GM12878 (cell line): Measurements from ENCODE around the gene PSMD8. TPM values are rescaled to one million over a fixed set of nuclear protein-coding genes. Genes with fewer than 3 reads are reported as not detected.

Source experiments
- ATAC-seq: fragments of 200-7000 bp; cut with Tn5 transposase; 3 replicates; pipeline ENCODE4 v1.9.1; 2020; ENCODE audit warnings: mild to moderate bottlenecking, moderate library complexity
- BruUV-seq: library from RNA; stranded (reverse); fragments of 400-500 nt; replicated peaks from 2 replicates; lab custom pipeline; 2021; lab: Mats Ljungman, UMichigan
- CTCF ChIA-PET: fragments of 300-600 bp; sonication (Branson Sonifier 250); formaldehyde crosslinking; extraction: SDS; loops from one replicate; lab custom pipeline; 2021; ENCODE audit warnings: inconsistent platforms; lab: Yijun Ruan, JAX
- POLR2A ChIA-PET: fragments of 350-600 bp; formaldehyde crosslinking; extraction: SDS; loops from one replicate; lab custom pipeline; 2021; ENCODE audit warnings: inconsistent platforms; lab: Charles Lee
- RAD21 ChIA-PET: fragments of 300-600 bp; sonication (Branson Sonifier 250); formaldehyde crosslinking; loops from one replicate; lab custom pipeline; 2023; ENCODE audit warnings: antibody characterized with exemption; ENCODE audit not compliant: unreplicated experiment; lab: Charles Lee
- SMC1A ChIA-PET: fragments of 300-600 bp; sonication (Branson Sonifier 250); formaldehyde crosslinking; loops from one replicate; lab custom pipeline; 2023; ENCODE audit not compliant: unreplicated experiment, uncharacterized antibody; lab: Charles Lee
- DNase-seq: peaks from one replicate; pipeline ENCODE4 v3.0.0-alpha.2; 2011; ENCODE audit warnings: low read depth, low spot score
- FAIRE-seq: peaks from 3 replicates; lab custom pipeline; 2011; peaks lifted over from hg19 to GRCh38; lab: Jason Lieb, UNC
- H2AFZ ChIP-seq: 2 replicates; pipeline ENCODE4 v1.6.0; 2011; ENCODE audit warnings: low read depth, low read length, control low read depth; ENCODE audit not compliant: control insufficient read depth
- H3K27ac ChIP-seq: 2 replicates; pipeline ENCODE4 v1.5.1; 2011; ENCODE audit warnings: control low read depth; ENCODE audit not compliant: control insufficient read depth, insufficient read depth
- H3K27me3 ChIP-seq, 2 experiments: replicated peaks in 1 of 2; 2 replicates each; pipeline versions ENCODE4 v1.6.0 to v1.6.1; 2011; ENCODE audit warnings: low read length in 1 of 2; ENCODE audit not compliant: control insufficient read depth in 2 of 2, insufficient read depth in 2 of 2
- H3K36me3 ChIP-seq, 2 experiments: 2 replicates each; pipeline ENCODE4 v1.5.1; 2011; ENCODE audit warnings: low read length in 1 of 2; ENCODE audit not compliant: control insufficient read depth in 2 of 2, insufficient read depth in 2 of 2
- H3K4me1 ChIP-seq: 2 replicates; pipeline ENCODE4 v1.6.1; 2011; ENCODE audit warnings: mild to moderate bottlenecking, low read length, moderate library complexity, mixed read lengths; ENCODE audit not compliant: control insufficient read depth, insufficient read depth
- H3K4me2 ChIP-seq: 2 replicates; pipeline ENCODE4 v1.6.0; 2011; ENCODE audit warnings: control low read depth; ENCODE audit not compliant: control insufficient read depth, insufficient read depth
- H3K4me3 ChIP-seq: fragments of 200-600 bp; sonication (generic); 2 replicates; pipeline ENCODE4 v1.5.1; 2016
- H3K79me2 ChIP-seq: 2 replicates; pipeline ENCODE4 v1.6.0; 2011; ENCODE audit warnings: low read length; ENCODE audit not compliant: control insufficient read depth, insufficient read depth
- H3K9ac ChIP-seq: 2 replicates; pipeline ENCODE4 v1.8.0; 2011; ENCODE audit warnings: low read length, control low read depth, mixed read lengths; ENCODE audit not compliant: control insufficient read depth, insufficient read depth
- H3K9me3 ChIP-seq: replicated peaks from 3 replicates; pipeline ENCODE4 v1.5.1; 2011; ENCODE audit warnings: mild to moderate bottlenecking, low read length; ENCODE audit not compliant: control insufficient read depth, insufficient read depth
- H4K20me1 ChIP-seq: 2 replicates; pipeline ENCODE4 v1.6.0; 2011; ENCODE audit not compliant: control insufficient read depth, insufficient read depth
- HDAC6 ChIP-seq: fragments of 200-600 bp; sonication (generic); IDR thresholded peaks from one replicate; pipeline ENCODE4 v1.8.0; 2017; ENCODE audit warnings: antibody characterized with exemption; ENCODE audit not compliant: unreplicated experiment
- WGBS: methylation state at CpG from one replicate; pipeline ENCODE4 v1.1.6; 2016; ENCODE audit warnings: low lambda C conversion rate; ENCODE audit not compliant: insufficient replicate concordance, insufficient coverage; ENCODE audit errors: missing lambda C conversion rate; 5-methylcytosine and 5-hydroxymethylcytosine counted together
- in situ Hi-C: fragments of 300-500 bp; cut with MboI; formaldehyde crosslinking; loops from 9 replicates; pipeline ENCODE4 v1.14.3; 2018; ENCODE audit warnings: mixed read lengths
- intact Hi-C: fragments of 100-400 bp; cut with micrococcal nuclease; formaldehyde crosslinking; loops from one replicate; pipeline ENCODE4 v1.14.2; 2022; ENCODE audit not compliant: unreplicated experiment
- polyA plus RNA-seq, 11 experiments: library from polyadenylated mRNA; depleted of rRNA in 4 of 11; unstranded in 6 of 11; stranded (reverse) in 5 of 11; fragments of >200 nt; fragmentation: Nextera tagmentation in 4 of 11; fragmentation: Illumina TruSeq in 1 of 11; extraction: Ambion mirVana in 4 of 11; extraction: Trizol in 1 of 11; gene quantifications; 1 replicate in 1 of 11; 2 replicates in 10 of 11; pipeline versions ENCODE4 v1.2.1 to v1.2.3, GENCODE V29; 2011 to 2016; ENCODE audit warnings: inconsistent platforms in 2 of 11, missing spikeins in 2 of 11, low read depth in 1 of 11
- total RNA-seq, 4 experiments: library from RNA; depleted of rRNA in 3 of 4; stranded (reverse); fragments of >200 nt in 3 of 4; fragmentation: Illumina TruSeq in 1 of 4; extraction: Trizol in 1 of 4; gene quantifications; 2 replicates each; pipeline versions ENCODE4 v1.2.1 to v1.2.3, GENCODE V29; 2013 to 2021
- TF ChIP-seq, protein P1 (sequence below): fragments of 450-650 bp; IDR thresholded peaks from 2 replicates; pipeline ENCODE4 v1.6.1; 2018; ENCODE audit warnings: borderline replicate concordance, mild to moderate bottlenecking; ENCODE audit not compliant: partially characterized antibody
- TF ChIP-seq, protein P2 (sequence below), 3 experiments: IDR thresholded peaks in 2 of 3; conservative IDR thresholded peaks in 1 of 3; 2 replicates each; pipeline ENCODE4 v1.5.1; 2011; ENCODE audit warnings: low read depth in 3 of 3, low read length in 3 of 3, mild to moderate bottlenecking in 3 of 3, control low read depth in 2 of 3, moderate library complexity in 2 of 3, inconsistent platforms in 1 of 3, mixed read lengths in 1 of 3; ENCODE audit not compliant: control insufficient read depth in 2 of 3, insufficient read depth in 1 of 3; ENCODE audit errors: extremely low read depth in 1 of 3

Gene PSMD8
- total and polyA plus RNA-seq, 10 of the 15 experiments (the other 5 are each of a cell fraction or from before 2014, with no cell fraction given) = 81.2 to 409 (median 268) TPM

DNA sequence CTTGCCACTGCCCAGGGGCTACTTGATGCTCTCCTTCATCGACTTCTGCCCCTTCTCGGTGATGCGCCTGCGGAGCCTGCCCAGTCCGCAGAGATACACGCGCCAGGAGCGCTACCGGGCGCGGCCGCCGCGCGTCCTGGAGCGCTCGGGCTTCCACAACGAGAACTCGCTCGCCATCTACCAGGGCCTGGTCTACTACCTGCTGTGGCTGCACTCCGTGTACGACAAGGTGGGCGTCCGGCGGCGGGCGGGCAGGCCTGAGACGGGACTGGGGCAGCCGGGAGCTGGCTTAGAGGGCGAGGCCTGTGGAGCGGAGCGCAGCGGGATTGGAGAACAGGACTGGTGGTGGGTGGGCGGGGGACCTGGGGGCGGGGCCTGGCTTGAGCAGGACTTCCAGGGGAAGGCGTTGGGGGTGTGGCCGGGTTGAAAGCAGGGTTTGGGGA is 12.7 kb upstream of the PSMD8 start:
- WGBS = 7% methylated on average over 29 of the region's 37 CpGs
- Histone ChIP-seq H3K4me1 (no peaks in the 10 kb centered on the region; the same call in 1 of the 2 replicates), H3K4me3 (peak overlapping the region; percentile 71; the same call in 1 of the 2 replicates), H2AFZ (peak overlapping the region; percentile 77), H3K9ac (no peak overlapping the region; the same call in 1 of the 2 replicates), H3K27ac (no peak overlapping the region), H3K27me3 (peaks cover 0 to 2% of the 10 kb centered on the region in 2 experiments; a peak in 3 of 4 replicates), H3K79me2 (no peaks in the 10 kb centered on the region), H3K36me3 (no peaks in the 10 kb centered on the region), H3K4me2 (peak overlapping the region; percentile 95), H3K9me3 (no peaks in the 10 kb centered on the region), H4K20me1 (no peaks in the 10 kb centered on the region)
- DNase-seq (no peak), FAIRE-seq (no peak), ATAC-seq (peak; percentile 82)
- CTCF ChIA-PET = no interaction called here
- in situ Hi-C loops = no loop called here
- SMC1A ChIA-PET = no interaction called here
- RAD21 ChIA-PET = no interaction called here
- POLR2A ChIA-PET = no interaction called here
- intact Hi-C loops = no loop called here
- TF ChIP-seq, protein P1, sequence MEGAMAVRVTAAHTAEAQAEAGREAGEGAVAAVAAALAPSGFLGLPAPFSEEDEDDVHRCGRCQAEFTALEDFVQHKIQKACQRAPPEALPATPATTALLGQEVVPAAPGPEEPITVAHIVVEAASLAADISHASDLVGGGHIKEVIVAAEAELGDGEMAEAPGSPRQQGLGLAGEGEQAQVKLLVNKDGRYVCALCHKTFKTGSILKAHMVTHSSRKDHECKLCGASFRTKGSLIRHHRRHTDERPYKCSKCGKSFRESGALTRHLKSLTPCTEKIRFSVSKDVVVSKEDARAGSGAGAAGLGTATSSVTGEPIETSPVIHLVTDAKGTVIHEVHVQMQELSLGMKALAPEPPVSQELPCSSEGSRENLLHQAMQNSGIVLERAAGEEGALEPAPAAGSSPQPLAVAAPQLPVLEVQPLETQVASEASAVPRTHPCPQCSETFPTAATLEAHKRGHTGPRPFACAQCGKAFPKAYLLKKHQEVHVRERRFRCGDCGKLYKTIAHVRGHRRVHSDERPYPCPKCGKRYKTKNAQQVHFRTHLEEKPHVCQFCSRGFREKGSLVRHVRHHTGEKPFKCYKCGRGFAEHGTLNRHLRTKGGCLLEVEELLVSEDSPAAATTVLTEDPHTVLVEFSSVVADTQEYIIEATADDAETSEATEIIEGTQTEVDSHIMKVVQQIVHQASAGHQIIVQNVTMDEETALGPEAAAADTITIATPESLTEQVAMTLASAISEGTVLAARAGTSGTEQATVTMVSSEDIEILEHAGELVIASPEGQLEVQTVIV = no peak
- TF ChIP-seq, protein P2, sequence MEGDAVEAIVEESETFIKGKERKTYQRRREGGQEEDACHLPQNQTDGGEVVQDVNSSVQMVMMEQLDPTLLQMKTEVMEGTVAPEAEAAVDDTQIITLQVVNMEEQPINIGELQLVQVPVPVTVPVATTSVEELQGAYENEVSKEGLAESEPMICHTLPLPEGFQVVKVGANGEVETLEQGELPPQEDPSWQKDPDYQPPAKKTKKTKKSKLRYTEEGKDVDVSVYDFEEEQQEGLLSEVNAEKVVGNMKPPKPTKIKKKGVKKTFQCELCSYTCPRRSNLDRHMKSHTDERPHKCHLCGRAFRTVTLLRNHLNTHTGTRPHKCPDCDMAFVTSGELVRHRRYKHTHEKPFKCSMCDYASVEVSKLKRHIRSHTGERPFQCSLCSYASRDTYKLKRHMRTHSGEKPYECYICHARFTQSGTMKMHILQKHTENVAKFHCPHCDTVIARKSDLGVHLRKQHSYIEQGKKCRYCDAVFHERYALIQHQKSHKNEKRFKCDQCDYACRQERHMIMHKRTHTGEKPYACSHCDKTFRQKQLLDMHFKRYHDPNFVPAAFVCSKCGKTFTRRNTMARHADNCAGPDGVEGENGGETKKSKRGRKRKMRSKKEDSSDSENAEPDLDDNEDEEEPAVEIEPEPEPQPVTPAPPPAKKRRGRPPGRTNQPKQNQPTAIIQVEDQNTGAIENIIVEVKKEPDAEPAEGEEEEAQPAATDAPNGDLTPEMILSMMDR (IDR thresholded peaks at IDR 0.05 in 2 of 3, conservative IDR thresholded peaks at IDR 0.05 in 1 of 3; ENCODE audit: control insufficient read depth in 2 of 3, extremely low read depth in 1 of 3, insufficient read depth in 1 of 3, low read depth in 3 of 3, low read length in 3 of 3) = peak in 2 of 3 experiments; percentile 9 to 15; a peak in 1 of 6 replicates
- TF ChIP-seq HDAC6 = peak; percentile 31
- no TSS peak for BruUV-seq
